ENCODE results near the gene GLI1. TPM values are rescaled to one million over a fixed set of nuclear protein-coding genes. Genes with fewer than 3 reads are reported as not detected.

GLI1 gene
- total and polyA plus RNA-seq, 2 of the 13 experiments (the other 11 are each of a cell fraction or from before 2014, with no cell fraction given) = 0.09 to 0.20 TPM

- TF ChIP-seq, protein P1, sequence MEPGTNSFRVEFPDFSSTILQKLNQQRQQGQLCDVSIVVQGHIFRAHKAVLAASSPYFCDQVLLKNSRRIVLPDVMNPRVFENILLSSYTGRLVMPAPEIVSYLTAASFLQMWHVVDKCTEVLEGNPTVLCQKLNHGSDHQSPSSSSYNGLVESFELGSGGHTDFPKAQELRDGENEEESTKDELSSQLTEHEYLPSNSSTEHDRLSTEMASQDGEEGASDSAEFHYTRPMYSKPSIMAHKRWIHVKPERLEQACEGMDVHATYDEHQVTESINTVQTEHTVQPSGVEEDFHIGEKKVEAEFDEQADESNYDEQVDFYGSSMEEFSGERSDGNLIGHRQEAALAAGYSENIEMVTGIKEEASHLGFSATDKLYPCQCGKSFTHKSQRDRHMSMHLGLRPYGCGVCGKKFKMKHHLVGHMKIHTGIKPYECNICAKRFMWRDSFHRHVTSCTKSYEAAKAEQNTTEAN (CRISPR knock-in tag; conservative IDR thresholded peaks at IDR 0.05) = peak; percentile 87
- TF ChIP-seq ZSCAN20 (CRISPR knock-in tag; IDR thresholded peaks at IDR 0.05; ENCODE audit: borderline replicate concordance) (no peak), RBM39 (IDR thresholded peaks at IDR 0.05; ENCODE audit: low read depth, low read length, poor library complexity, severe bottlenecking) (peak; percentile 59), ZNF670 (CRISPR knock-in tag; IDR thresholded peaks at IDR 0.05; ENCODE audit: borderline replicate concordance) (peak; percentile 73; the same call in 1 of the 2 replicates), MTERF4 (CRISPR knock-in tag; IDR thresholded peaks at IDR 0.05) (no peak), SAFB2 (CRISPR knock-in tag; IDR thresholded peaks at IDR 0.05; ENCODE audit: borderline replicate concordance, low read depth) (peak; percentile 75; the same call in 1 of the 2 replicates), MEIS1 (CRISPR knock-in tag; IDR thresholded peaks at IDR 0.05; ENCODE audit: borderline replicate concordance) (no peak), MTA3 (CRISPR knock-in tag; IDR thresholded peaks at IDR 0.05) (no peak), HMGA1 (CRISPR knock-in tag; conservative IDR thresholded peaks at IDR 0.05) (no peak), BATF2 (CRISPR knock-in tag; IDR thresholded peaks at IDR 0.05) (peak; percentile 68; the same call in 1 of the 2 replicates), BRD4 (CRISPR knock-in tag; IDR thresholded peaks at IDR 0.05) (peak; percentile 83), MEF2D (CRISPR knock-in tag; IDR thresholded peaks at IDR 0.05) (no peak), ZNF331 (CRISPR knock-in tag; IDR thresholded peaks at IDR 0.05) (peak; percentile 81), ZNF678 (CRISPR knock-in tag; IDR thresholded peaks at IDR 0.05) (no peak), ZKSCAN5 (CRISPR knock-in tag; IDR thresholded peaks at IDR 0.05) (no peak), NCOR1 (IDR thresholded peaks at IDR 0.05; ENCODE audit: borderline replicate concordance, low read length) (no peak), MYC (CRISPR knock-in tag; IDR thresholded peaks at IDR 0.05; ENCODE audit: borderline replicate concordance) (peak; percentile 95), ZNF430 (CRISPR knock-in tag; IDR thresholded peaks at IDR 0.05) (peak; percentile 50; the same call in 1 of the 2 replicates), KDM3A (CRISPR knock-in tag; IDR thresholded peaks at IDR 0.05; ENCODE audit: low read depth) (peak; percentile 72), MXI1 (IDR thresholded peaks at IDR 0.05; ENCODE audit: borderline replicate concordance, low read depth, low read length) (peak; percentile 78; the same call in 1 of the 3 replicates), CHCHD3 (CRISPR knock-in tag; IDR thresholded peaks at IDR 0.05) (peak; percentile 81; the same call in 1 of the 2 replicates), EZH2 (conservative IDR thresholded peaks at IDR 0.05; ENCODE audit: low read depth, low read length) (no peak), HMG20A (CRISPR knock-in tag; IDR thresholded peaks at IDR 0.05; ENCODE audit: borderline replicate concordance) (no peak), ZNF790 (CRISPR knock-in tag; IDR thresholded peaks at IDR 0.05; ENCODE audit: borderline replicate concordance) (peak; percentile 71; the same call in 1 of the 2 replicates), ZNF563 (CRISPR knock-in tag; IDR thresholded peaks at IDR 0.05) (peak; percentile 83; the same call in 1 of the 2 replicates)
- TF ChIP-seq, protein P2, sequence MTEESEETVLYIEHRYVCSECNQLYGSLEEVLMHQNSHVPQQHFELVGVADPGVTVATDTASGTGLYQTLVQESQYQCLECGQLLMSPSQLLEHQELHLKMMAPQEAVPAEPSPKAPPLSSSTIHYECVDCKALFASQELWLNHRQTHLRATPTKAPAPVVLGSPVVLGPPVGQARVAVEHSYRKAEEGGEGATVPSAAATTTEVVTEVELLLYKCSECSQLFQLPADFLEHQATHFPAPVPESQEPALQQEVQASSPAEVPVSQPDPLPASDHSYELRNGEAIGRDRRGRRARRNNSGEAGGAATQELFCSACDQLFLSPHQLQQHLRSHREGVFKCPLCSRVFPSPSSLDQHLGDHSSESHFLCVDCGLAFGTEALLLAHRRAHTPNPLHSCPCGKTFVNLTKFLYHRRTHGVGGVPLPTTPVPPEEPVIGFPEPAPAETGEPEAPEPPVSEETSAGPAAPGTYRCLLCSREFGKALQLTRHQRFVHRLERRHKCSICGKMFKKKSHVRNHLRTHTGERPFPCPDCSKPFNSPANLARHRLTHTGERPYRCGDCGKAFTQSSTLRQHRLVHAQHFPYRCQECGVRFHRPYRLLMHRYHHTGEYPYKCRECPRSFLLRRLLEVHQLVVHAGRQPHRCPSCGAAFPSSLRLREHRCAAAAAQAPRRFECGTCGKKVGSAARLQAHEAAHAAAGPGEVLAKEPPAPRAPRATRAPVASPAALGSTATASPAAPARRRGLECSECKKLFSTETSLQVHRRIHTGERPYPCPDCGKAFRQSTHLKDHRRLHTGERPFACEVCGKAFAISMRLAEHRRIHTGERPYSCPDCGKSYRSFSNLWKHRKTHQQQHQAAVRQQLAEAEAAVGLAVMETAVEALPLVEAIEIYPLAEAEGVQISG (CRISPR knock-in tag; IDR thresholded peaks at IDR 0.05) = peak; percentile 87
Measured at GRCh38 chr12:57430931-57431566, 28.5 kb upstream of the GLI1 start, which contains the start of gene R3HDM2 (continued).

Data from HepG2 (cell line).